Stomach (tissue), 9 donors: Measurements from ENCODE around the gene TMPRSS5. TPM values are rescaled to one million over a fixed set of nuclear protein-coding genes. Genes with fewer than 3 reads are reported as not detected.

Source experiments
- DNase-seq, 2 donors: peaks; one replicate each; pipeline versions ENCODE4 v3.0.0 to v3.0.0-alpha.2; 2013 to 2019
- H3K27ac ChIP-seq, 5 donors: fragments of 200-600 bp in 4 of 5; sonication (generic) in 4 of 5; one replicate each; pipeline ENCODE4 v1.5.1; 2013 to 2019; ENCODE audit warnings: mild to moderate bottlenecking in 1 of 5, moderate library complexity in 1 of 5
- H3K27me3 ChIP-seq, 3 donors: fragments of 200-600 bp; sonication (generic); one replicate each; pipeline ENCODE4 v1.5.1; 2017 to 2019; ENCODE audit warnings: mixed run types in 1 of 3
- H3K36me3 ChIP-seq, 4 donors: fragments of 200-600 bp; sonication (generic); 1 replicate in 3 of 4; 2 replicates in 1 of 4; pipeline ENCODE4 v1.5.1; 2016 to 2019
- H3K4me1 ChIP-seq, 4 donors: fragments of 200-600 bp; sonication (generic); one replicate each; pipeline ENCODE4 v1.5.1; 2016 to 2019
- H3K4me3 ChIP-seq, 4 donors: fragments of 200-600 bp; sonication (generic) in 3 of 4; one replicate each; pipeline ENCODE4 v1.5.1; 2016 to 2019; ENCODE audit warnings: mild to moderate bottlenecking in 1 of 4
- H3K9me3 ChIP-seq, 4 donors: fragments of 200-600 bp; sonication (generic); one replicate each; pipeline ENCODE4 v1.5.1; 2016 to 2019
- EP300 ChIP-seq: sonication (generic); formaldehyde crosslinking; IDR thresholded peaks from one replicate; pipeline ENCODE4 v1.6.1; 2017; ENCODE audit warnings: antibody characterized with exemption
- POLR2A ChIP-seq, 4 donors: fragments of 450-650 bp; IDR thresholded peaks; one replicate each; pipeline ENCODE4 v1.6.1; 2016; ENCODE audit warnings: antibody characterized with exemption in 4 of 4, control low read depth in 2 of 4, mild to moderate bottlenecking in 1 of 4, moderate library complexity in 1 of 4
- POLR2AphosphoS5 ChIP-seq, 3 donors: sonication (generic); formaldehyde crosslinking; IDR thresholded peaks; one replicate each; pipeline ENCODE4 v1.6.1; 2016; ENCODE audit warnings: antibody characterized with exemption in 3 of 3
- WGBS, 5 donors: extraction: QIAGEN DNeasy Blood & Tissue Kit in 3 of 5; methylation state at CpG; one replicate each; pipeline versions ENCODE4 v1.1.5 to v1.1.7; 2013 to 2018; 5-methylcytosine and 5-hydroxymethylcytosine counted together
- intact Hi-C: fragments of 100-400 bp; cut with DNase I; formaldehyde crosslinking; loops from one replicate; pipeline ENCODE4 v1.15.1; 2023; ENCODE audit warnings: low total_unique reads
- polyA plus RNA-seq, 3 donors: library from polyadenylated mRNA; stranded (reverse); fragments of 200-250 nt; gene quantifications; one replicate each; pipeline ENCODE4 v1.2.3, GENCODE V29; 2013
- total RNA-seq, 5 donors: library from RNA; depleted of rRNA; stranded (reverse); fragments of >200 nt; gene quantifications; one replicate each; pipeline versions ENCODE4 v1.1.0 to v1.2.3, GENCODE V29; 2014 to 2016
- TF ChIP-seq, protein P1 (sequence below), 7 experiments: fragments of 450-650 bp in 4 of 7; fragments of 200-600 bp in 3 of 7; sonication (generic) in 3 of 7; IDR thresholded peaks; one replicate each; pipeline ENCODE4 v1.5.1; 2016 to 2019; ENCODE audit warnings: antibody characterized with exemption in 7 of 7, control low read depth in 2 of 7, mild to moderate bottlenecking in 1 of 7
- donor health status: healthy with polysubstance abuse.
- donor health status: Bipolar disorder and iron deficiency.
- donor health status: healthy.

TMPRSS5 gene
- total and polyA plus RNA-seq, 8 donors, result 0.25 to 7.7 (median 0.90) TPM; not detected in 4

DNA sequence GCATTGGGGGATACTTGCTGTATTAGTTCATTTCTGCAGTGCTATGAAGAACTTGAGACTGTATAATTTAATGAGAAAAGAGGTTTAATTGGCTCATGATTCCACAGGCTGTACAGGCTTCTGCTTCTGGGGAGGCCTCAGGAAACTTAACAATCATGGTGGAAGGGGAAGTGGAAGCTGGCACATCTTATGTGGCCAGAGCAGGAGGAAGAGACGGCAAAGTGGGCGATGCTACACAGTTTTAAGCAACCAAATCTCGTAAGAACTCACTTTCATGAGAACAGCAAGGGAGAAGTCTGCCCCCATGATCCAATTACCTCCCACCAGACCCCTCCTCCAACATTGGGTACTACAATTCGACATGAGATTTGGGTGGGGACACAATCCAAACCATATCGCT is 55.1 kb downstream of the TMPRSS5 start:
- TF ChIP-seq POLR2AphosphoS5 (IDR thresholded peaks at IDR 0.05), result no peak
- no peak for TF ChIP-seq EP300
- TF ChIP-seq, protein P1, sequence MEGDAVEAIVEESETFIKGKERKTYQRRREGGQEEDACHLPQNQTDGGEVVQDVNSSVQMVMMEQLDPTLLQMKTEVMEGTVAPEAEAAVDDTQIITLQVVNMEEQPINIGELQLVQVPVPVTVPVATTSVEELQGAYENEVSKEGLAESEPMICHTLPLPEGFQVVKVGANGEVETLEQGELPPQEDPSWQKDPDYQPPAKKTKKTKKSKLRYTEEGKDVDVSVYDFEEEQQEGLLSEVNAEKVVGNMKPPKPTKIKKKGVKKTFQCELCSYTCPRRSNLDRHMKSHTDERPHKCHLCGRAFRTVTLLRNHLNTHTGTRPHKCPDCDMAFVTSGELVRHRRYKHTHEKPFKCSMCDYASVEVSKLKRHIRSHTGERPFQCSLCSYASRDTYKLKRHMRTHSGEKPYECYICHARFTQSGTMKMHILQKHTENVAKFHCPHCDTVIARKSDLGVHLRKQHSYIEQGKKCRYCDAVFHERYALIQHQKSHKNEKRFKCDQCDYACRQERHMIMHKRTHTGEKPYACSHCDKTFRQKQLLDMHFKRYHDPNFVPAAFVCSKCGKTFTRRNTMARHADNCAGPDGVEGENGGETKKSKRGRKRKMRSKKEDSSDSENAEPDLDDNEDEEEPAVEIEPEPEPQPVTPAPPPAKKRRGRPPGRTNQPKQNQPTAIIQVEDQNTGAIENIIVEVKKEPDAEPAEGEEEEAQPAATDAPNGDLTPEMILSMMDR (IDR thresholded peaks at IDR 0.05), result no peak
- no peak for TF ChIP-seq POLR2A (IDR thresholded peaks at IDR 0.05)
- Histone ChIP-seq H3K4me1 (no peaks in the 10 kb centered on the region), H3K4me3 (no peak overlapping the region), H3K36me3 (no peaks in the 10 kb centered on the region), H3K9me3 (peaks cover 0 to 17% (median 2%) of the 10 kb centered on the region in 4 donors), H3K27ac (no peak overlapping the region), H3K27me3 (no peaks in the 10 kb centered on the region)
- WGBS, 5 donors, result 82 to 90% (median 86%) methylated on average over 5 of the region's 5 CpGs
- intact Hi-C loops, result no loop called here
- DNase-seq, result no peak

DNA sequence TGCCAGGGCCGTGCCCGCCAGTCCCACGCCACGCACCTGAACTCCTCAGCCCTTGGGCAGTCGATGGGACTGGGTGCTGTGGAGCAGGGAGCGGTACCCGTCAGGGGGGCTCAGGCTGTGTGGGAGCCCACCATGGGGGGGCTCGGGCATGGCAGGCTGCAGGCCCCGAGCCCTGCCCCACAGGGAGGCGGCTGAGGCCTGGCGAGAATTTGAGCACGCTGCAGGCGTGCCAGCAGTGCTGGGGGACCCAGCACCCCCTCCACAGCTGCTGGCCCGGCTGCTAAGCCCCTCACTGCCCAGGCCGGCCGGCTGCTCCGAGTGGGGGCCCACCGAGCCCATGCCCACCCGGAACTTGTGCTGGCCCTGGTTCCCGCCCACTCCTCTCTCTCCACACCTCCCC is 56.8 kb downstream of the TMPRSS5 start:
- no peak overlapping the region for H3K4me3 ChIP-seq
- H3K4me1 ChIP-seq, result no peaks in the 10 kb centered on the region
- H3K27ac ChIP-seq, result no peak overlapping the region
- intact Hi-C loops, result no loop called here
- H3K36me3 ChIP-seq, result no peaks in the 10 kb centered on the region
- no peaks in the 10 kb centered on the region for H3K27me3 ChIP-seq
- 88 to 97% (median 90%) methylated on average over 10 to 20 of the region's 20 CpGs for WGBS, 5 donors
- no peak for DNase-seq
- TF ChIP-seq EP300 (no peak), POLR2AphosphoS5 (IDR thresholded peaks at IDR 0.05) (no peak), POLR2A (IDR thresholded peaks at IDR 0.05) (no peak)
- TF ChIP-seq, protein P1 (IDR thresholded peaks at IDR 0.05), result no peak
- H3K9me3 ChIP-seq, result peaks cover 0 to 17% (median 2%) of the 10 kb centered on the region in 4 donors

DNA sequence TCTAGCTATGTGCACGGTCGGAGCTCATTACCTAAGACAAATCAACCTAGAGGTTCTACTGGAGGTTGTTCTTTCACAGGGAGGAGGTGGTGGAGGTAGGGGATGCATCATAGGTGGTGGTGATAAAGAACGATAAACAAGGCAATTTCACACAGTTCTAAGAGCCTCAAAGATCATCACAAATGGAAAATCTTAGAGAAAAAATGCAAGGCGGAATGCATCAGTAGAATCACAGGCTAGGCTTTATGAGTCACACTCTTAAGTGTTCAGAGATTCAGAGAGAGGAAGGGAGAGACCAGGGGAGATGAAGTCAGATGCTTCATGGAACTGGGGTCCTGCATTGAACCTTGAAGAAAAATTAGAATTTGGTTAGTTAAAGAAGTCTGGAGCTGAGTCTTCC is 58.3 kb downstream of the TMPRSS5 start:
- peaks cover 0 to 17% (median 2%) of the 10 kb centered on the region in 4 donors for H3K9me3 ChIP-seq
- intact Hi-C loops, result no loop called here
- H3K4me1 ChIP-seq, result no peaks in the 10 kb centered on the region
- H3K27me3 ChIP-seq, result no peaks in the 10 kb centered on the region
- H3K27ac ChIP-seq, result no peak overlapping the region
- H3K36me3 ChIP-seq, result no peaks in the 10 kb centered on the region
- no peak overlapping the region for H3K4me3 ChIP-seq
- no peak for DNase-seq
- TF ChIP-seq EP300, result no peak
- WGBS, 5 donors, result 94 to 98% (median 95%) methylated on average over 4 of the region's 4 CpGs

DNA sequence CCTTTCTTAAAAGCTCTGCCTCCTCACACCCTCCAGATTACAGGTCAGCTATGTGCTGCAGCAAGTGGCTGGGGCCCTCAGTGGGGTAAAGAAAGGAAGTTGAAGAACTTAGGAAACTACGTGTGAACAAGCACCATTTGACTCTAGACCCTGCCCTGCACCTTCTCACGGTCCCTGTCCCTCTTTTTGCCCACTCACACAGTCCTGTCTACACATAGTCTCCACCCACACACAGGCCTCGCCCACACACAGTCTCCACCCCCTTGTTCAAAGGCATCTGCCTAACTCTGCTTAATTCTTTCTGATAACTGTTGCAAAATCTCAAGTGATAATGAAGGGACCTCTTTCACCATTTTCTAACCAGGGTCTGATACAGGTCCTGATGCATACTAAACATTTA is 59.0 kb downstream of the TMPRSS5 start:
- Histone ChIP-seq H3K4me3 (no peak overlapping the region), H3K4me1 (no peaks in the 10 kb centered on the region), H3K27me3 (no peaks in the 10 kb centered on the region), H3K27ac (no peak overlapping the region), H3K36me3 (no peaks in the 10 kb centered on the region), H3K9me3 (peaks cover 0 to 17% (median 2%) of the 10 kb centered on the region in 4 donors)
- TF ChIP-seq EP300 (no peak), POLR2AphosphoS5 (IDR thresholded peaks at IDR 0.05) (no peak)
- 40 to 53% (median 49%) methylated on average over 3 of the region's 3 CpGs for WGBS, 5 donors
- no peak for DNase-seq
- intact Hi-C loops, result no loop called here

DNA sequence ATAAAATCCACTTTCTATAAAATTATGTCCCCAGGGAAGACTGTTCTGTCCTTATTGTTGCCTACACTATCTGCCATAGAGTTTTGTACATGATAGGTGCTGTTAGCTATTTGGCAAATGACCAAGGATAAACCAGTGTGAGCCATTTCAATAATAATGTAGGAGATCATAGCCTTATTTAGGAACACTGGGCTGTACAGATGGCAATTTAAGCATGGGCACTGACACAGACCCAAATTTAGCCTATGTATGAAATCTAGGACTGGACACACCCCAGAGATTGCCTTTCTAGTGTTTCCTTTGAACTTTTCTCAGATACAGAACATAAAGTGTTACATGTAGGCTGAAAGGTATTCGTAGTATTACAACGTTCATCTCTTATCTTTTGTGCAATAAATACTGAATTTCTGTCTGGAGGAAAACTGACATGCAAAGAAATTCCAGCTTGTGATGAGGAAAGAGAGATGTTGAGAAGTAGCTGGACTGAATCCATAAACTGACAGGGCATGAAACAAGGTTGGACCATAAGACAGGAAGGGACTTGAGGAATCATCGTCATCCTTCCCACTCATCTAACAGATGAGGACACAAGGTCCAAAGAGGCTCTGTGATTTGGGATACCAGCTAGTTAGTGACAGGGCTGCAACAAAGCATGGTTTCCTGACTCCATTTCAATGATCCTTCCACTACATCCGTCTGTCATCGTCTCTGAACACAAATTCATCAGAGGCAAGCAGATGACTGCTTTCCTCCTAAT is 60.3 kb downstream of the TMPRSS5 start:
- no peaks in the 10 kb centered on the region for H3K4me1 ChIP-seq
- 70 to 75% (median 74%) methylated on average over 5 of the region's 5 CpGs for WGBS, 5 donors
- no peaks in the 10 kb centered on the region for H3K27me3 ChIP-seq
- no peaks in the 10 kb centered on the region for H3K36me3 ChIP-seq
- no peak for DNase-seq
- TF ChIP-seq POLR2AphosphoS5 (IDR thresholded peaks at IDR 0.05) (no peak), EP300 (no peak), POLR2A (IDR thresholded peaks at IDR 0.05) (no peak)
- TF ChIP-seq, protein P1 (IDR thresholded peaks at IDR 0.05), result no peak
- H3K4me3 ChIP-seq, result no peak overlapping the region
- intact Hi-C loops, result no loop called here
- H3K9me3 ChIP-seq, result peaks cover 0 to 13% (median 2%) of the 10 kb centered on the region in 4 donors
- no peak overlapping the region for H3K27ac ChIP-seq
